Astrocyte (in vitro differentiated cells and primary cell): ENCODE data around the gene MLIP. TPM values are rescaled to one million over a fixed set of nuclear protein-coding genes. Genes with fewer than 3 reads are reported as not detected.

Source experiments
- DNase-seq: peaks from one replicate; pipeline ENCODE4 v3.0.0-alpha.2; 2010; ENCODE audit warnings: low read depth
- FAIRE-seq: peaks from 2 replicates; lab custom pipeline; 2011; peaks lifted over from hg19 to GRCh38; lab: Jason Lieb, UNC
- H2AFZ ChIP-seq: 2 replicates; pipeline ENCODE4 v1.6.0; 2012; ENCODE audit warnings: low read depth, low read length, inconsistent platforms
- H3K27ac ChIP-seq: 2 replicates; pipeline ENCODE4 v1.5.1; 2011; ENCODE audit warnings: low read depth, low read length, inconsistent platforms
- H3K27me3 ChIP-seq: 2 replicates; pipeline ENCODE4 v1.6.0; 2011; ENCODE audit warnings: low read length, inconsistent platforms; ENCODE audit not compliant: insufficient read depth
- H3K36me3 ChIP-seq: 2 replicates; pipeline ENCODE4 v1.5.1; 2011; ENCODE audit warnings: low read length, inconsistent platforms; ENCODE audit not compliant: insufficient read depth
- H3K4me1 ChIP-seq: 2 replicates; pipeline ENCODE4 v1.5.1; 2011; ENCODE audit warnings: low read length, inconsistent platforms; ENCODE audit not compliant: insufficient read depth
- H3K4me2 ChIP-seq: 2 replicates; pipeline ENCODE4 v1.6.0; 2012; ENCODE audit warnings: low read length, inconsistent platforms
- H3K4me3 ChIP-seq: 2 replicates; pipeline ENCODE4 v1.5.1; 2011; ENCODE audit warnings: low read depth, mild to moderate bottlenecking, low read length, inconsistent platforms; ENCODE audit not compliant: insufficient read depth
- H3K79me2 ChIP-seq: 2 replicates; pipeline ENCODE4 v1.6.0; 2012; ENCODE audit warnings: mild to moderate bottlenecking, low read length, inconsistent platforms; ENCODE audit not compliant: insufficient read depth
- H3K9ac ChIP-seq: 2 replicates; pipeline ENCODE4 v1.6.0; 2012; ENCODE audit warnings: mild to moderate bottlenecking, low read length, inconsistent platforms
- H3K9me3 ChIP-seq: 2 replicates; pipeline ENCODE4 v1.5.1; 2012; ENCODE audit warnings: low read depth, mild to moderate bottlenecking, low read length, inconsistent platforms; ENCODE audit not compliant: insufficient read depth
- H4K20me1 ChIP-seq: 2 replicates; pipeline ENCODE4 v1.6.0; 2012; ENCODE audit warnings: low read length, inconsistent platforms; ENCODE audit not compliant: insufficient read depth
- H3K27ac Mint-ChIP-seq: one replicate; pipeline ENCODE4 v1.8.0; 2021; ENCODE audit warnings: mild to moderate bottlenecking, mixed read lengths; ENCODE audit not compliant: unreplicated experiment
- H3K27me3 Mint-ChIP-seq: one replicate; pipeline ENCODE4 v1.8.0; 2021; ENCODE audit warnings: low read depth, mixed read lengths; ENCODE audit not compliant: unreplicated experiment
- H3K36me3 Mint-ChIP-seq: one replicate; pipeline ENCODE4 v1.8.0; 2021; ENCODE audit warnings: low read depth, mixed read lengths; ENCODE audit not compliant: unreplicated experiment
- H3K4me1 Mint-ChIP-seq: one replicate; pipeline ENCODE4 v1.8.0; 2021; ENCODE audit warnings: low read depth, mixed read lengths; ENCODE audit not compliant: unreplicated experiment
- H3K4me3 Mint-ChIP-seq: one replicate; pipeline ENCODE4 v1.8.0; 2021; ENCODE audit warnings: mild to moderate bottlenecking, moderate library complexity, mixed read lengths; ENCODE audit not compliant: unreplicated experiment
- H3K9me3 Mint-ChIP-seq: one replicate; pipeline ENCODE4 v1.8.0; 2021; ENCODE audit warnings: mild to moderate bottlenecking, mixed read lengths; ENCODE audit not compliant: unreplicated experiment
- EZH2 ChIP-seq: IDR thresholded peaks from 2 replicates; pipeline ENCODE4 v1.6.1; 2012; ENCODE audit warnings: mild to moderate bottlenecking, low read length, inconsistent platforms; ENCODE audit not compliant: insufficient read depth
- total RNA-seq: library from RNA; stranded (reverse); gene quantifications from 2 replicates; pipeline ENCODE4 v1.2.1, GENCODE V29; 2021
- TF ChIP-seq, protein P1 (sequence below): IDR thresholded peaks from 2 replicates; pipeline ENCODE4 v1.5.1; 2011; ENCODE audit warnings: low read depth, mild to moderate bottlenecking, inconsistent platforms, low read length, moderate library complexity; ENCODE audit not compliant: insufficient read depth

MLIP gene
- total RNA-seq, 1 donor from 2014 or later = not detected

DNA sequence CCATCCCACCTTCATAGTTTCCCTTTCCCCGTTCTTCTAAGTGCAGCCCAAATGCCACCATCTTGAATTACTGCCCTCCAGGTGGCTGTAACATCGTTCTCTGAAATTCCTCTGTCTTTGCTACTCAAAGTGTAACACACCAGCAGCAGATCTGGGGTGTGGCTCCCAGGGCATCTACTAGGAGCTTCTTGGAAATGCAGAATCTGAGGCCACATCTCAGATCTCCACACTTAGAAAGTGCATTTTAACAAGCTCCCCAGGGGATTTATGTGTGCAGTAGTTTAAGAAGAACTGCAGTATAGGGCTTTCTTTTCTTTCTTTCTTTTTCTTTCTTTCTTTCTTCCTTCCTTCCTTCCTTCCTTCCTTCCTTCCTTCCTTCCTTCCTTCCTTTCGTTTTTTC is 1.7 kb upstream of the MLIP start:
- no peak overlapping the region for H3K4me3 ChIP-seq
- Mint-ChIP-seq H3K4me1 (peaks cover 3% of the 10 kb centered on the region), H3K4me3 (no peak overlapping the region), H3K36me3 (no peaks in the 10 kb centered on the region), H3K27me3 (peaks cover 4% of the 10 kb centered on the region), H3K9me3 (no peaks in the 10 kb centered on the region), H3K27ac (peak overlapping the region; percentile 7)
- H3K27me3 ChIP-seq = no peaks in the 10 kb centered on the region
- no peaks in the 10 kb centered on the region for H4K20me1 ChIP-seq
- no peak overlapping the region for H3K4me2 ChIP-seq
- no peak overlapping the region for H3K27ac ChIP-seq
- DNase-seq = no peak
- no peak for FAIRE-seq
- TF ChIP-seq EZH2 = no peak
- TF ChIP-seq, protein P1, sequence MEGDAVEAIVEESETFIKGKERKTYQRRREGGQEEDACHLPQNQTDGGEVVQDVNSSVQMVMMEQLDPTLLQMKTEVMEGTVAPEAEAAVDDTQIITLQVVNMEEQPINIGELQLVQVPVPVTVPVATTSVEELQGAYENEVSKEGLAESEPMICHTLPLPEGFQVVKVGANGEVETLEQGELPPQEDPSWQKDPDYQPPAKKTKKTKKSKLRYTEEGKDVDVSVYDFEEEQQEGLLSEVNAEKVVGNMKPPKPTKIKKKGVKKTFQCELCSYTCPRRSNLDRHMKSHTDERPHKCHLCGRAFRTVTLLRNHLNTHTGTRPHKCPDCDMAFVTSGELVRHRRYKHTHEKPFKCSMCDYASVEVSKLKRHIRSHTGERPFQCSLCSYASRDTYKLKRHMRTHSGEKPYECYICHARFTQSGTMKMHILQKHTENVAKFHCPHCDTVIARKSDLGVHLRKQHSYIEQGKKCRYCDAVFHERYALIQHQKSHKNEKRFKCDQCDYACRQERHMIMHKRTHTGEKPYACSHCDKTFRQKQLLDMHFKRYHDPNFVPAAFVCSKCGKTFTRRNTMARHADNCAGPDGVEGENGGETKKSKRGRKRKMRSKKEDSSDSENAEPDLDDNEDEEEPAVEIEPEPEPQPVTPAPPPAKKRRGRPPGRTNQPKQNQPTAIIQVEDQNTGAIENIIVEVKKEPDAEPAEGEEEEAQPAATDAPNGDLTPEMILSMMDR = no peak
- no peak overlapping the region for H2AFZ ChIP-seq
- H3K36me3 ChIP-seq = no peaks in the 10 kb centered on the region
- H3K4me1 ChIP-seq = no peaks in the 10 kb centered on the region
- no peak overlapping the region for H3K9ac ChIP-seq
- H3K9me3 ChIP-seq = no peaks in the 10 kb centered on the region
- H3K79me2 ChIP-seq = no peaks in the 10 kb centered on the region

DNA sequence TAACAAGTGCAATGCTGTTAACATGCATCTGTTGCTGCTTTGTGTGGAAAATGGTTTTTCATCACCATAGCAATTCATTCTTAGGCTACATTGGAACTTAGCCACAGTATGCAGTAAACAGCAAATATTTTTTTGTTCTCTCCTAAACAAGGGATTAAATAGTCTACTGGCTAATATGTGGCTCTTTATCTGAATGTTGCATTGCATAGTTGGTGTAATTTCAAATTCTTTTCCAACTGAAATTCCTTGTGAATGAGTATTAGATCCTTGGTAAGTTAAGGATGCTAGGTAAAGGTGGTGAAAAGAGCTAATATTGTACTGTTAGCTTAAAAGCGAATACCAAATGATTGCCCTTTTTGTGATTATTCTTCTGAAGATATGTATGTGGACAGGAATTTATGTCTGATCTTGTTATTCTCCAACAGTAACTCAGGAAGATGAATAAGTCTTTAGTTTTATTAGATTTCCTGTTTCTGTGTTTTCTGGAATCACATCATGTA is 958 bp downstream of the MLIP start:
- Histone ChIP-seq H3K27ac (no peak overlapping the region), H3K79me2 (no peaks in the 10 kb centered on the region), H3K27me3 (no peaks in the 10 kb centered on the region), H3K4me3 (no peak overlapping the region), H3K4me1 (no peaks in the 10 kb centered on the region), H3K9me3 (no peaks in the 10 kb centered on the region), H3K9ac (no peak overlapping the region), H3K36me3 (no peaks in the 10 kb centered on the region), H4K20me1 (no peaks in the 10 kb centered on the region), H2AFZ (no peak overlapping the region), H3K4me2 (no peak overlapping the region)
- H3K27ac Mint-ChIP-seq = no peak overlapping the region
- H3K36me3 Mint-ChIP-seq = peaks cover 1% of the 10 kb centered on the region
- no peak for FAIRE-seq
- H3K4me3 Mint-ChIP-seq = no peak overlapping the region
- DNase-seq = peak; percentile 47
- no peaks in the 10 kb centered on the region for H3K9me3 Mint-ChIP-seq
- peaks cover 4% of the 10 kb centered on the region for H3K27me3 Mint-ChIP-seq
- H3K4me1 Mint-ChIP-seq = no peaks in the 10 kb centered on the region
- TF ChIP-seq, protein P1 = no peak
- TF ChIP-seq EZH2 = no peak

DNA sequence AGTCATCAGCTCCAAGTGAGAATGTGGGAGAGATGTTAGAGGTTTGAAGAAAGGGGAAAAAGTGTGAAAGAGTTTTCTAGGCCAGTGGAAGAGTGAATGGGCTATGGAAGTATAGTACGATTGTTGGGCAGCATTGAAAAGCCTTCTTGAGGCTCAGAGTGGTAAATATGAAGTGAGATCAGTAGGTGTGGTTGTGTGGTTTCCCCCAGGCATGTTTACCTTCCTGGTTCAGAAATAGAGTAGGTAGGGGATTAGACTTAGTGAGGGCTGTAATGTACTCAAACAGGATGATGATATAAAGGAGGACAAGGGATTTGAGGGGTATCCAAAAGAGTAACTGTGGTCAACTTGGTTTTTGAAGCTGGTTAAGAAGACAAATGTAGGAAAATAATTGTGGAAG is 3.7 kb downstream of the MLIP start:
- H3K4me3 ChIP-seq = no peak overlapping the region
- FAIRE-seq = no peak
- H3K9me3 ChIP-seq = no peaks in the 10 kb centered on the region
- no peak overlapping the region for H3K9ac ChIP-seq
- no peaks in the 10 kb centered on the region for H3K27me3 Mint-ChIP-seq
- H3K4me1 Mint-ChIP-seq = no peaks in the 10 kb centered on the region
- peaks cover 1% of the 10 kb centered on the region for H3K36me3 Mint-ChIP-seq
- H2AFZ ChIP-seq = no peak overlapping the region
- no peaks in the 10 kb centered on the region for H3K79me2 ChIP-seq
- H3K27me3 ChIP-seq = no peaks in the 10 kb centered on the region
- H3K36me3 ChIP-seq = no peaks in the 10 kb centered on the region
- no peak overlapping the region for H3K4me3 Mint-ChIP-seq
- no peak overlapping the region for H3K27ac ChIP-seq
- no peaks in the 10 kb centered on the region for H4K20me1 ChIP-seq
- H3K27ac Mint-ChIP-seq = no peak overlapping the region
- DNase-seq = no peak
- H3K9me3 Mint-ChIP-seq = peaks cover 3% of the 10 kb centered on the region
- no peak overlapping the region for H3K4me2 ChIP-seq
- TF ChIP-seq, protein P1 = no peak
- no peak for TF ChIP-seq EZH2
- H3K4me1 ChIP-seq = no peaks in the 10 kb centered on the region
